ENCODE measurements around the gene GRID1. TPM values are rescaled to one million over a fixed set of nuclear protein-coding genes. Genes with fewer than 3 reads are reported as not detected.

GRID1 gene
- total and polyA plus RNA-seq, 11 donors: 0.69 to 3.4 (median 1.6) TPM

- Histone ChIP-seq H3K4me3 (no peak overlapping the region), H3K27me3 (no peaks in the 10 kb centered on the region), H3K27ac (no peak overlapping the region), H3K9me3 (peaks cover 0 to 11% (median 0%) of the 10 kb centered on the region in 12 donors), H3K4me1 (peaks cover 0 to 11% (median 0%) of the 10 kb centered on the region in 12 donors), H3K36me3 (no peaks in the 10 kb centered on the region)
- 60 to 67% (median 65%) methylated on average over 4 of the region's 4 CpGs for WGBS, 4 donors
- peak in 3 of 4 donors; percentile 63 to 85 (median 80) for ATAC-seq
- intact Hi-C loops (cut with DNase I): no loop called here
- DNase-seq: peak in 3 of 5 donors; percentile 35 to 52 (median 41)
- TF ChIP-seq POLR2A (IDR thresholded peaks at IDR 0.05) (no peak), CTCF (IDR thresholded peaks at IDR 0.05) (no peak)
Measured at GRCh38 chr10:86049442-86049841, 317.2 kb downstream of the GRID1 start.

- WGBS, 4 donors: 24 to 67% (median 46%) methylated on average over 2 of the region's 2 CpGs
- DNase-seq (no peak), ATAC-seq (peak in 2 of 4 donors; percentile 52 to 59)
- intact Hi-C loops (cut with DNase I): no loop called here
- Histone ChIP-seq H3K36me3 (no peaks in the 10 kb centered on the region), H3K4me1 (peaks cover 0 to 11% (median 0%) of the 10 kb centered on the region in 12 donors), H3K27me3 (no peaks in the 10 kb centered on the region), H3K4me3 (no peak overlapping the region), H3K9me3 (peaks cover 0 to 11% (median 0%) of the 10 kb centered on the region in 12 donors), H3K27ac (no peak overlapping the region)
- TF ChIP-seq POLR2A (IDR thresholded peaks at IDR 0.05): no peak
- no peak for TF ChIP-seq CTCF (IDR thresholded peaks at IDR 0.05)
Measured at GRCh38 chr10:86048973-86049372, 317.6 kb downstream of the GRID1 start.

GRCh38 chr10:86048571-86048970, 318.0 kb downstream of the GRID1 start:
- intact Hi-C loops (cut with DNase I): no loop called here
- Histone ChIP-seq H3K4me3 (no peak overlapping the region), H3K4me1 (peaks cover 0 to 11% (median 0%) of the 10 kb centered on the region in 12 donors), H3K27me3 (no peaks in the 10 kb centered on the region), H3K9me3 (peaks cover 0 to 11% (median 0%) of the 10 kb centered on the region in 12 donors), H3K36me3 (no peaks in the 10 kb centered on the region), H3K27ac (no peak overlapping the region)
- no peak for DNase-seq
- no peak for TF ChIP-seq CTCF (IDR thresholded peaks at IDR 0.05)
- TF ChIP-seq POLR2A (IDR thresholded peaks at IDR 0.05): no peak
- no peak for ATAC-seq

DNA sequence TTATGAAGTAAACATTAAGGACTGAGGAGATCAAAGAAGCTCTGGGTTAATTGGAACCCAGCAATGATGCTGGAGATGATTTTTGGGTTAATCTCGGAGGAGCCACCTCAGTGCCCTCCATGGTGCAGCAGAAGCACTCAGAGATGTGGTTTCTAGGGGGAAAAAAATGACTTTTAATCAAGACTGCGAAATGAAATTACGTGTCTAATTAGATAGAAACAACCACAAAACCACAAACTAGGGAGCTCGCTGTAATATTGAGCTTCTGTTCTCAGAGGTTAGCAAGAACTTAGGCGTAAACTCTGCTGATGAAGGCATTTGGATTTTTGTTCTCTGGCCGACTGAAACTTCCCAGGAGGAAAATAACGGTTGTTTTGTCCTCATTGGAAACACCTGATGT, 319.0 kb downstream of the GRID1 start:
- intact Hi-C loops (cut with DNase I): no loop called here
- no peak for ATAC-seq
- no peak for DNase-seq
- Histone ChIP-seq H3K27ac (no peak overlapping the region), H3K4me3 (no peak overlapping the region), H3K27me3 (no peaks in the 10 kb centered on the region), H3K36me3 (no peaks in the 10 kb centered on the region), H3K4me1 (peaks cover 0 to 11% (median 0%) of the 10 kb centered on the region in 12 donors), H3K9me3 (peaks cover 0 to 11% (median 0%) of the 10 kb centered on the region in 12 donors)
- 74 to 86% (median 82%) methylated on average over 7 of the region's 7 CpGs for WGBS, 4 donors
- TF ChIP-seq POLR2A (IDR thresholded peaks at IDR 0.05): no peak
- TF ChIP-seq CTCF (IDR thresholded peaks at IDR 0.05): no peak
